OCI-M2 (cell line): ENCODE results near the gene GTF2H2C.
"Not testable (repeated sequence)": the region's sequence is repeated elsewhere in the genome, so short reads cannot be mapped to it uniquely, and the experiment has no call there.

Source experiments
- DNase-seq: peaks from one replicate; lab custom pipeline; 2025; ENCODE audit not compliant: unreplicated experiment; lab: John Stamatoyannopoulos, UW

Gene GTF2H2C

GRCh38 chr5:69560587-69561431 is 818 bp downstream of the GTF2H2C start:
- DNase-seq: not testable (repeated sequence)

GRCh38 chr5:69566172-69566571 is 6.2 kb downstream of the GTF2H2C start:
- not testable (repeated sequence) for DNase-seq

- not testable (repeated sequence) for DNase-seq
These were observed 8.1 kb downstream of the GTF2H2C start for GRCh38 chr5:69568072-69568471.

- not testable (repeated sequence) for DNase-seq
These were observed 23.4 kb downstream of the GTF2H2C start for GRCh38 chr5:69583356-69583755.

- not testable (repeated sequence) for DNase-seq
These were observed 36.3 kb downstream of the GTF2H2C start for GRCh38 chr5:69596114-69596840.

- not testable (repeated sequence) for DNase-seq
These were observed 42.0 kb downstream of the GTF2H2C start for GRCh38 chr5:69601947-69602346.

- DNase-seq: not testable (repeated sequence)
These were observed 46.8 kb downstream of the GTF2H2C start for GRCh38 chr5:69606839-69607238.

- DNase-seq: not testable (repeated sequence)
These were observed 47.8 kb downstream of the GTF2H2C start for GRCh38 chr5:69607750-69608149.

- not testable (repeated sequence) for DNase-seq
These were observed 49.0 kb downstream of the GTF2H2C start for GRCh38 chr5:69608861-69609496.

GRCh38 chr5:69614843-69615242 is 54.9 kb downstream of the GTF2H2C start:
- not testable (repeated sequence) for DNase-seq

- not testable (repeated sequence) for DNase-seq
These were observed 71.9 kb downstream of the GTF2H2C start for GRCh38 chr5:69631879-69632278.
